Spleen (tissue), 13 donors: Measurements from ENCODE around the gene ZNF326. TPM values are rescaled to one million over a fixed set of nuclear protein-coding genes. Genes with fewer than 3 reads are reported as not detected.

Experiments used
- DNase-seq: peaks from one replicate; pipeline ENCODE4 v3.0.0-alpha.2; 2020
- H3K27ac ChIP-seq, 8 donors: fragments of 200-600 bp; sonication (generic) in 7 of 8; 1 replicate in 4 of 8; 2 replicates in 4 of 8; pipeline versions ENCODE4 v1.5.0 to v1.8.0; 2016 to 2021; ENCODE audit warnings: inconsistent platforms in 4 of 8, mild to moderate bottlenecking in 4 of 8, moderate library complexity in 1 of 8
- H3K27me3 ChIP-seq, 7 donors: fragments of 200-600 bp; sonication (generic) in 6 of 7; replicated peaks in 1 of 7; 1 replicate in 4 of 7; 2 replicates in 3 of 7; pipeline versions ENCODE4 v1.5.0 to v1.8.0; 2016 to 2021; ENCODE audit warnings: inconsistent platforms in 3 of 7, mild to moderate bottlenecking in 1 of 7
- H3K36me3 ChIP-seq, 6 donors: fragments of 200-600 bp; sonication (generic) in 5 of 6; 1 replicate in 4 of 6; 2 replicates in 2 of 6; pipeline versions ENCODE4 v1.5.0 to v1.8.0; 2016 to 2021; ENCODE audit warnings: inconsistent platforms in 2 of 6
- H3K4me1 ChIP-seq, 6 donors: fragments of 200-600 bp; sonication (generic) in 5 of 6; 1 replicate in 3 of 6; 2 replicates in 3 of 6; pipeline versions ENCODE4 v1.5.0 to v1.8.0; 2016 to 2021; ENCODE audit warnings: inconsistent platforms in 3 of 6
- H3K4me3 ChIP-seq, 8 donors: fragments of 200-600 bp; sonication (generic) in 7 of 8; 1 replicate in 4 of 8; 2 replicates in 4 of 8; pipeline versions ENCODE4 v1.5.0 to v1.8.0; 2016 to 2021; ENCODE audit warnings: inconsistent platforms in 4 of 8, mild to moderate bottlenecking in 4 of 8, moderate library complexity in 2 of 8
- H3K9me3 ChIP-seq, 8 donors: fragments of 200-600 bp; sonication (generic) in 7 of 8; 1 replicate in 4 of 8; 2 replicates in 4 of 8; pipeline versions ENCODE4 v1.5.0 to v1.8.0; 2016 to 2021; ENCODE audit warnings: inconsistent platforms in 4 of 8
- POLR2A ChIP-seq, 3 donors: fragments of 450-650 bp; IDR thresholded peaks; one replicate each; pipeline ENCODE4 v1.5.1; 2017; ENCODE audit warnings: antibody characterized with exemption in 3 of 3, mild to moderate bottlenecking in 1 of 3
- POLR2AphosphoS5 ChIP-seq, 3 donors: sonication (generic); formaldehyde crosslinking; IDR thresholded peaks; one replicate each; pipeline ENCODE4 v1.5.1; 2017; ENCODE audit warnings: antibody characterized with exemption in 3 of 3
- WGBS, 5 donors: extraction: QIAGEN DNeasy Blood & Tissue Kit in 3 of 5; methylation state at CpG; one replicate each; pipeline versions ENCODE4 v1.1.5 to v1.1.7; 2013 to 2018; 5-methylcytosine and 5-hydroxymethylcytosine counted together
- intact Hi-C: fragments of 100-400 bp; cut with DNase I; formaldehyde crosslinking; loops from one replicate; pipeline ENCODE4 v1.15.0; 2023; ENCODE audit warnings: low total_unique reads
- long read RNA-seq, 2 donors: transcript quantifications; one replicate each; lab custom pipeline, GENCODE V29; 2026
- polyA plus RNA-seq, 3 donors: library from polyadenylated mRNA; stranded (reverse); fragments of 200-250 nt; gene quantifications; one replicate each; pipeline ENCODE4 v1.2.1, GENCODE V29; 2013
- total RNA-seq, 7 donors: library from RNA; depleted of rRNA in 3 of 7; stranded (reverse); fragments of >200 nt in 3 of 7; fragmentation: NEBNext Ultra II Directional in 4 of 7; extraction: Animal tissue kit (Norgen Biotek cat#: 25700) in 4 of 7; gene quantifications; one replicate each; pipeline versions ENCODE4 v1.1.0 to v1.2.1, GENCODE V29; 2016 to 2021
- TF ChIP-seq, protein P1 (sequence below), 11 experiments: fragments of 200-600 bp in 7 of 11; fragments of 450-650 bp in 4 of 11; sonication (generic) in 4 of 11; IDR thresholded peaks in 8 of 11; conservative IDR thresholded peaks in 3 of 11; 1 replicate in 7 of 11; 2 replicates in 4 of 11; pipeline versions ENCODE4 v1.4.0 to v1.8.0; 2016 to 2021; ENCODE audit warnings: antibody characterized with exemption in 11 of 11, inconsistent platforms in 4 of 11, mild to moderate bottlenecking in 1 of 11
- donor health status: healthy with polysubstance abuse.
- donor health status: DM: no; HTN: no; CAD: no; lungs with moderate emphysema.
- donor health status: DM: no; HTN: no; CAD: no.
- donor health status: Bipolar disorder and iron deficiency.
- donor health status: healthy.
- donor health status: DM: no; HTN: no; CAD: no.
- donor health status: DM: yes; HTN: yes; CAD: no.

ZNF326 gene
- total RNA-seq (10 to 100 TPM; 14.7 to 27.9 (median 22.5) TPM), polyA plus RNA-seq (1 to 10 TPM; 4.6 to 7.4 (median 5.4) TPM)
- long read RNA-seq, donor 1, partial matches to known transcripts, result 0 of 5 reads
- long read RNA-seq, donor 1, other reads (novel, unspliced or antisense), result 0 of 5 reads
- long read RNA-seq, donor 2, partial matches to known transcripts, result 0 of 2 reads
- long read RNA-seq, donor 2, other reads (novel, unspliced or antisense), result 0 of 2 reads

DNA sequence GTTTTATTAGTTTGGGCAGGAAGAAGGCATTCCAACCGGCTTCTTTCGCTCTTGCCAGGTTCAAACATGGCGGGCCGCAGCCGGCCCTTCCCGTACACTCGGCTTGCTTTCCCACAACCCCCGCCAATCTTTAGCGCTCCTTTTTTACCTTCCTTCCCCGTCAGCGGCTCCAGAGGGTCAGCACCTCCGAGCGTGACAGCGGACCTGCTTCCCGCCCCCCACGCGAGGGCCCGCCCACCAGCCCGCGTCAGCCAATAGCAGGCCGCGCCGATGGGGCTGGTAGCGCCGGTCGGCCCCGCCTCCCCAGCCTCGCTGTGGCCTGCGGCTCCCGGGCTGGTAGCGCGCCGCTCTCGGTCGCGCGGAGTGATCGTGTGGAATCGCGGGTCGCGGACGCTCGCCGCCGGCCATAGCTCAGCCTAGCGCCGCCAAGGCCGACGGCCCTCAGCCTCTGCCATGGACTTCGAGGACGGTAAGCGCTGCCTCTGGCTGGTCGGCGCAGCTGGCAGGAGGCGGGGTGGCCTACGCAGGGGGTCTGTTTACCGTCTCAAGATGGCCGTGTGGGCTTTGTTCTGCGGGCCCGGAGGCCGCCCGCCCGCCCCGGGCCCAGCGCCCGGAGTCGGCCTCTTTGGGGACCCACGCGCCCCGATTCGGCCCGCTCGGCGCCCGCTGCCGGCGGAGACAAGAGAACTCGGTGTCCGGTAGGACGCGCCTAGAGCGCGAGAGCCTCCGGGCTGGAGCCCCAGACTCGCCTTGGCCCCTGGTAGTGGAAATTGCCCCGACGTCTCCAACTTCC, at the start of gene ZNF326:
Gene ZNF326 (plus strand): TSS at position 306 of the 793 bp plus-strand sequence. CDS start 148 bp downstream, at position 454.
- peaks cover 0 to 18% (median 0%) of the 10 kb centered on the region in 6 donors for H3K36me3 ChIP-seq
- peak; percentile 99 for DNase-seq
- H3K4me3 ChIP-seq, result peak within 1 kb of the TSS; percentile 64 to 94 (median 72)
- 0 to 1% (median 0%) methylated on average over 29 to 88 of the region's 88 CpGs for WGBS, 5 donors
- H3K4me1 ChIP-seq, result peaks cover 14 to 53% (median 39%) of the 10 kb centered on the region in 6 donors
- intact Hi-C loops, result no loop called here
- peak; percentile 68 to 91 (median 84) for TF ChIP-seq POLR2A (IDR thresholded peaks at IDR 0.05)
- TF ChIP-seq, protein P1, sequence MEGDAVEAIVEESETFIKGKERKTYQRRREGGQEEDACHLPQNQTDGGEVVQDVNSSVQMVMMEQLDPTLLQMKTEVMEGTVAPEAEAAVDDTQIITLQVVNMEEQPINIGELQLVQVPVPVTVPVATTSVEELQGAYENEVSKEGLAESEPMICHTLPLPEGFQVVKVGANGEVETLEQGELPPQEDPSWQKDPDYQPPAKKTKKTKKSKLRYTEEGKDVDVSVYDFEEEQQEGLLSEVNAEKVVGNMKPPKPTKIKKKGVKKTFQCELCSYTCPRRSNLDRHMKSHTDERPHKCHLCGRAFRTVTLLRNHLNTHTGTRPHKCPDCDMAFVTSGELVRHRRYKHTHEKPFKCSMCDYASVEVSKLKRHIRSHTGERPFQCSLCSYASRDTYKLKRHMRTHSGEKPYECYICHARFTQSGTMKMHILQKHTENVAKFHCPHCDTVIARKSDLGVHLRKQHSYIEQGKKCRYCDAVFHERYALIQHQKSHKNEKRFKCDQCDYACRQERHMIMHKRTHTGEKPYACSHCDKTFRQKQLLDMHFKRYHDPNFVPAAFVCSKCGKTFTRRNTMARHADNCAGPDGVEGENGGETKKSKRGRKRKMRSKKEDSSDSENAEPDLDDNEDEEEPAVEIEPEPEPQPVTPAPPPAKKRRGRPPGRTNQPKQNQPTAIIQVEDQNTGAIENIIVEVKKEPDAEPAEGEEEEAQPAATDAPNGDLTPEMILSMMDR (IDR thresholded peaks at IDR 0.05 in 8 of 11, conservative IDR thresholded peaks at IDR 0.05 in 3 of 11), result peak in 2 of 11 experiments; percentile 25 to 34
- peak; percentile 98 to 99 (median 99) for TF ChIP-seq POLR2AphosphoS5 (IDR thresholded peaks at IDR 0.05)
- no peaks in the 10 kb centered on the region for H3K9me3 ChIP-seq
- H3K27me3 ChIP-seq, result no peaks in the 10 kb centered on the region
- peak within 1 kb of the TSS; percentile 93 to 98 (median 96) for H3K27ac ChIP-seq

DNA sequence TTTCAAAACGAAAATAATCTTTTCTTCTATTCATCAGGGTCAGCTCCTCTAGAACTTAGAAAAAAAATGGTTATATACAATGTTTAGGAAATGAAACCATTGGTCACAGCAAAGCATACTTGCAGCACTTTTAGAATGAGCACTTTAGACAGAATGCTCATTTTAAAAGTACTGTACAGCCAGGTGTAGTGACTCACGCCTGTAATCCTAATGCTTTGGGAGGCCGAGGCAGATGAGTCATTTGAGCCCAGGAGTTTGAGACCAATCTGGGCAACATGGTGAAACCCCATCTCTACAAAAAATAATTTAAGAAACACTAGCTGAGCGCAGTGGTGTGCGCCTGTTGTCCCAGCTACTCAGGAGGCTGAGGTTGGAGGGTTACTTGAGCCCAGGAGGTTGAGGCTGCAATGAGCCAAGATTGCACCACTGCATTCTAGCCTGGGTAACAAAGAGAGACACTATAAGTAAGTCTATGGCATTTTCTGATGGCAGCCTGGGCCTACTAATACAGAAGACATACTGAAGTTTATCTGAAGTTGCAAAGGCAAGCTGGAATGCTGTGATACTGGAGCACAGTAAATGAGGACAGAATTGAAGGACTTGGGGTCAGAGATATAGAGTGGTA, 48.9 kb upstream of the ZNF326 start:
- no peaks in the 10 kb centered on the region for H3K27me3 ChIP-seq
- H3K4me1 ChIP-seq, result peaks cover 0 to 17% (median 0%) of the 10 kb centered on the region in 6 donors
- TF ChIP-seq POLR2AphosphoS5 (IDR thresholded peaks at IDR 0.05) (no peak), POLR2A (IDR thresholded peaks at IDR 0.05) (no peak)
- TF ChIP-seq, protein P1 (IDR thresholded peaks at IDR 0.05 in 8 of 11, conservative IDR thresholded peaks at IDR 0.05 in 3 of 11), result no peak
- intact Hi-C loops, result no loop called here
- no peaks in the 10 kb centered on the region for H3K36me3 ChIP-seq
- H3K9me3 ChIP-seq, result no peaks in the 10 kb centered on the region
- WGBS, 5 donors, result 78 to 87% (median 80%) methylated on average over 5 of the region's 5 CpGs
- no peak overlapping the region for H3K4me3 ChIP-seq
- H3K27ac ChIP-seq, result no peak overlapping the region
- DNase-seq, result no peak

DNA sequence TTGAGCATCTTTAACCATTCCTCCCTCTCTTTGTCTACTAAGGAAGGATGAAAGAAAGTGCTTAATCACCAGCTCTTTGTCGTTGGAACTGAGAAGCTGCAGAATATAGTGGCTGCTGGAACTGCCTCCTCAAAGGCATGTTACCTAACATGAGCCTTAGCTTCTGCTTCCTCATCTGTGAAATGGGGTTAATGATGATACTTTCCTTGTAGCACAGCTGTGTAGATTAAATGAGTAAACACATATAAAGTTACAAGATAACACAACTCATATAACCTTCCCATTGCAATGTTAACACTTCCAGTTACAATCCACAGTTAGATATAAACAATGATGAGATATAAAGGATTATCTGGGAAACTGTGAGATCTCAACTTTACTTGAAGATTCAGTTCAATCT, 48.4 kb upstream of the ZNF326 start:
- Histone ChIP-seq H3K36me3 (no peaks in the 10 kb centered on the region), H3K27ac (no peak overlapping the region), H3K4me1 (peaks cover 0 to 12% (median 0%) of the 10 kb centered on the region in 6 donors), H3K4me3 (no peak overlapping the region), H3K27me3 (no peaks in the 10 kb centered on the region), H3K9me3 (no peaks in the 10 kb centered on the region)
- no peak for DNase-seq
- WGBS, 5 donors, result 13 to 46% (median 19%) methylated on average over 1 of the region's 1 CpG
- intact Hi-C loops, result no loop called here
- TF ChIP-seq, protein P1 (IDR thresholded peaks at IDR 0.05 in 8 of 11, conservative IDR thresholded peaks at IDR 0.05 in 3 of 11), result no peak
- TF ChIP-seq POLR2AphosphoS5 (IDR thresholded peaks at IDR 0.05), result no peak
- TF ChIP-seq POLR2A (IDR thresholded peaks at IDR 0.05), result no peak
